ENCODE measurements around the gene P3H1.

Gene P3H1

GRCh38 chr1:42743317-42744147, 23.3 kb downstream of the P3H1 start:
- no peak for DNase-seq

DNA sequence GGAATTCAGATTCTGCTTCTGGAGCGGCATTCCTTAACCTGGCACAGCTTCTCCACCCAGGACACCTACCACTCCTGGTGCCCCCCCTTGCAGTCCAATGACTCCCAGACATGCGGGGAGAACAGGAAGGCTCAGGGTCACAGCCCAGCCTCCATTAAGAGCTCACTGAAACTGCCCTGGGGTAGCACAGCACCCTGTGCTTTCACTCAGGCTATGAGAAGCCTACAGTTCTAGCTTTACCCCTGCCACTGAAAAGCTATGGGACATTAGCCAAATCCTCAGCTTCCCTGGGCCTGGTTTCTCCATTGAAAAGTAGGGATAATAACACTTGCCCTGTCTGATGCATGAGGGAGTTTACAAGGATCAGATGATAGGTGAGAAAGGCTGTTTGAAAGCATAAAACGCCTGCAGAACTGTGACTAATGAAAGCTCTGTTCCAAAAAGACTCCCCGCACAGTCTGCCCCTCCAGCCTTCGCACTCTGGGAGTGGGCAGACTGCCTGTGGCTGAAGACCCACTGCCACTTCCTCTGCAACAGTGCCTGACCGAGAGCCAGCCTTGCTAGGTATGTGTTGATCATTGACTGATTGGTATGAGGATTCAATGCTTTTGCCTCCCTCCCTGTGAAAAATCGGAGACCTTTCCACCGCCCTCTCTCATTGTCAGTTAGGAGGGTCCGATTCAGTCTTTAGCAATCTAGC, 24.1 kb downstream of the P3H1 start:
- no peak for DNase-seq

DNA sequence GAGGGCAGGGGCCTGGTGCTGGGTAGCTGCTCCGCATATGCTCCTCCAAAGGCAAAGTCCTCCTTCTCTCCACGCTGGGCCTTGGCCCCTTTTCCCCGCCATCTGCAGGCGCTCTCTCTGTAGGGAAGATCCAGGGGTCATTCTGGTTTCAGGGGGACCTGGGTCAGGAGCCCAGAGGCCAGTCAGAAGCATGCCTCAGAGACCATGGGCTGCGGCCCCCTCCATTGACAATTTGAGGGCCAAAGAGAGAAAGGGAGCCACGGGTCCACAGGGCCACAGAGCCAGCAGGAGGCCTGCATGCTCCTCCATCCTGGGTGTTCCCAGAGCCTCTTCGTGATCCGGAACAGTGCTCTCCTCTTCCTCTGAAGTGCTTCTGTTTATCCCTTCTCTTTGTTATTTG, 24.7 kb downstream of the P3H1 start:
- DNase-seq: no peak

GRCh38 chr1:42741706-42742105, 25.1 kb downstream of the P3H1 start:
- DNase-seq: no peak

DNA sequence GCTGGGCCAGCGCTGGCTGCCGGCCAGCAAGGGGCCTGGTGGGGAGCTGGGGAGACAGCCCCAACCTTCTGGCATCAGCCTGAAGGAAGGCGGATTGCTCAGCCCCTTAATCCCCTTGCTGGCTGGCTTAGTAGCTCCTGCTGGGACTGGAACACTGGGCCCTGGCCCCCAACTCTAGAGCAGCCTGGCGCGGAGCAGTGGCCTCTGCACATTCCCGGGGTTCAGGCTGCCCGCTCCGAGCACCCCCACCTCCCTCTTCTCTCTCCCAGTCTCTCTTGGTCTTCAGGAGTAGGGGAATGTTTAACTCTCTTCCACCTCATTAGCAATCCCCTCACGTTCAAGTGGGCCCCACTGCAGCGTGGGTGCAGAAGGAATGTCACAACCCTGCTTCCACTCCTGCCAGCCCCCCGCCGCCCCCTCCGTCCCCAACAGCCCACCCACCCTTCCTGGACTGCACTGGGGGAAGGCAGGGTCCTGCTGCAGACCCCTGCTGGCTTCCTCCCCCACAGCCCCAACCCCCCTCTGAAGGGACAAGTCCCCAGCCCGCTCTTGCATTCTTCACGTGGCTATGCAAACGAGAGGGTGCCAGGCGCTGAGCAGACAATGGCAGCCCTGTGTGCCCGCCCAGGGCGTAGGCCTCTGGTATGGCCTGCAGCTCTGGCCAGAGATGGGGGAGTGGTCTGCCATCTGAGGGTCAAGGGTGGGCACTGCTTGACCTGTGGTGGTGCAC, 25.8 kb downstream of the P3H1 start:
- no peak for DNase-seq

DNA sequence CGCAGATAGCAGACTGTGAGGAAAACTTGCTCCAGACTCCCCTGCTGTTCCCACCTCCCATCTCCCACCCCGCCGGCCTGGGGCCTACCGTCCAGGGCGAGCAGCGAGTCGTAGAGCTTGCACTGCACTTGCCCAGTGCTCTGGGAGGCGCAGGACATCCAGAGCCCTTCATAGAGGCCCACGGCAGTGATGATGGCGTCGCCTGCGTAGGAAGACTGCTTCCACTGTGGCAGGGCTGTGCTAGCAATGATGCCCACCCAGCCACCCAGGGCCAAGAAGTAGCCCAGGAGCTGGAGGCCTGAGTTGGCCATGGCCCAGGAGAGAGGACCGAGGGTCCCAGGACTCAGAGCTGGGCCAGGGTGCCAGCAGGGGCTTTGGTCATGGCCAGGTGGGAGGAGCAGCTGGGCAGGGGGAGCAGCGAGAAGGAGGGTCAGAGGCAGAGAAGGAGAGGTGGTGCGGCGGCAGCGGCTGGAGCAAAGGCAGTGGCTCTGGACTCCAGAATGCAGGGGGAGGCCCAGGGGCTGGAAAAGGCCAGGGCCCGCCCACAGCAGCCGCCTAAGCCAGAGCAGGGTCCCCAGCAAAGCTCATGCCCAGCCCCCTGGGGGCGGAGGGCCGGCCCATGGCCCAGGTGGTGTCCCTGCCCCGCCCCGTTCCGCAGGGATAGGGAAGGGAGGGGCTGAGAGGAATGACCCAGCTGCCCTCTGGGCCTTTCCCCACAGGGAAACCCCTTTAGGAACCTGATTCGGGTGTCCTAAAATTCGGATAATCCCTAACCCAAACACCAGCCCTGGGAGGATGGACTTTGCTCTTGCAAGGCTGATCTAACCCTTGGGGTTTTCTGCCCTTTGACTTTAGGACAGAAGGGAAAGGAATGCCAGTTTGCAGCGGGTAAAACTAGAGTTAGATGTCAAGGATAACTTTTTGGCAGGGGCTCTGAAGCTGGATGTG, 26.8 kb downstream of the P3H1 start, which contains the start of gene CLDN19:
Gene CLDN19 (minus strand): TSS at position 484 of the 948 bp plus-strand sequence. CDS start 173 bp downstream, at position 311.
- no peak for DNase-seq

DNA sequence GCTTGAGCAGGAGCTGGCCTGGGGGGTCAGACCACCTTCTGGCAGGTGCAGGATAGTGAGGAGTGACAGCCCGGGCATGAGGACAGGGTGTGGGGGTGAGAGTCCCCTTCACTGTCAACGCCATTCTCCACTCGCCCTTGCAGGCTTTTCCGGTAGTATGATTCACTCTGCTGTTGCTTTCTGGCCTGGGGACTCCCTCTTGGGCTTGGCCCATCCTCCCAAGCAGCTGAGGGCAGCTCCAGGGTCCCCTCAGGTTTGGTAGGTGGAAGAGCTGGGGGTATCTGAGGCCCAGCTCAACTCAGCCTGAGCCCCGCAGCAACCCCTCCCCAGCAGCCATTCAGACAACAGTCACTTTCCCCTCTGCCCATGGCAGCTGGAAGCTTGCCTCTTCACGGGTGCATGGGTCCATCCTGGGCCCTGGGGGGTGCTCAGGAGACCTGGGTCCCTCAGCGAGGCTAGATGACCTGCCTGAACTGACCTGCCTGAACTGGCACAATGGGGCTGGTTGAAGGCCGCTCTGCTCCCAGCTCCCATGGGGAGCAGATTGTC, 28.1 kb downstream of the P3H1 start:
- no peak for DNase-seq

DNA sequence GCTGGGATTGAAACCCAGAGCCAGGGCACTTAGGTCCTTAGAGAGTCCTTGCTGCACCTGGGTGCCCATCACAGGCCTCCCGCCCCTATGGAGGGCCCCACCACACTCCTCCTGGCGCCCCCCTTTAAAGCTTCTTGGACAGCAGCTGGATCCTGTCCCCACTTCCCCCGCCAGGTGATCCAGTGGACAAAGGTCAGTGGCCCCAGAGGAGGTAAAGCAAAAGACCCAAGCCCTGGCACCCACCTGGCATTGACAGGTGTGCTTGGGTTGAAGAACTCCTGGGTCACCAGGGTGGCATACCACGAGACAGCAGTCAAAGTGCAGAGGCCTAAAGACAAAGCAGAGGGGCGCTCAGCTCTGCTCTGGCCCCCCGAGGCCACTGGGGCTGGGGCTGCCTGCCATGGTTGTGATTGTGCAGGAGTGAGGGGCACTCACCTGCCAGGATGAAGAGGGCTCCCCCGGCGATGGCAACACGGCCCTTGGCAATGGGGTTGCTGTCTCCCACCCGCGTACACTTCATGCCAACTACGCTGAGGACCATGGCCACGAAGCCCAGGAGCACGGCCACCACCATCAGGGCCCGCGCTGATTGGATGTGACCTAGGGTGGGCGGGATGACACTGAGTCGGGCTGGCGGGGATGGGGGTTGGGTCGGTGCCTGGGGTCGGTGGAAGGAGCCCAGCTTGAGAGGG, 28.7 kb downstream of the P3H1 start:
- no peak for DNase-seq

DNA sequence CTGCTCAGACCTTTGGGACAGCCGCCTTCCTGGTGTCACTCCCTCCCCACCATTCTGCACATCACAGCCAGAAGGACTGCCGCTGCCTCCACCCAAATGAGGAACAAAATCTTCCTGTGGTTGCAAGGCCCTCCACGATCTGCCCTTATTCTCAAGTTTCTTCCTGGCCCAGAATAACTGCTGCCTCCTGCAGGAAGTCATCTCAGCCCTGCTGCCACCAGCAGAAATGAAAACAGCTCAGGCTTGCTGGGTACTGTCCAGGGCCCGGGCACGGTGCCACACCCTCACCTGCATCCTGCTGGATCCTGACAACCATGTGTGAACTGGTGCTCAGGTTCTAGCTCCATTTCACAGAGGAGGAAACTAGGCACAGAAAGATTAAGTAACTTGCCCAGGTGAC, 29.6 kb downstream of the P3H1 start:
- DNase-seq: peak; percentile 55

DNA sequence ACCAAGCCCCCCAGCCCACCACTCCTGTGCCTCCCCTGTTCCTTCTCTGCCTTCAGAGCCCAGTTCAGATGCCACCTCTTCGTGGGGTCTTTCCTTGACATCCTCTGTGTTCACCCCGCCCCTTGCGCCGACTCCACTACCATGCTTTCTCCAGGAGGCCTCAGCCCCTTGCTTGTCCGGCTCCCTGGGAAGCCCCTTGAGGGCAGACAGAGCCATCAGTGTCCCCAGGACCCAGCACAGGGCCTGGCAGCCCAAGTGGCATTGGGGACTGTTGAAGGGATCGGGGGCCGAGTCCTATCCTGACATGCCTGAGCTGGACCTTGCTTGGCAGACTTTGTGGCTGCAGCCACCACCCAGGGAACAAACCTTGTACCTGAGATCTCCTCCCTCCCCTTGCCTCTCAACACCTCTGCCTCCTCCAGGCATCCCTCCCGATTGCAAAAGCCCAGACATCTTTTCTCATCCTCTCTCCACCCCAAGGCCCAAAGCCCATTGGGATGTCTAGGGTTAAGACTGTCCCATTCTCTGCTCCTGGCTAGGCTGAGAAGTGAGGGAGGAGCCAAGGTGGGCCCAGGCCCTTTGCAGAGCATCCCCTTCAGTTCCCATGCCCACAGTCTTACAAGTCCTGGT, 30.1 kb downstream of the P3H1 start:
- no peak for DNase-seq

- peak; percentile 51 for DNase-seq
These were observed 30.7 kb downstream of the P3H1 start for GRCh38 chr1:42736152-42736551.

DNA sequence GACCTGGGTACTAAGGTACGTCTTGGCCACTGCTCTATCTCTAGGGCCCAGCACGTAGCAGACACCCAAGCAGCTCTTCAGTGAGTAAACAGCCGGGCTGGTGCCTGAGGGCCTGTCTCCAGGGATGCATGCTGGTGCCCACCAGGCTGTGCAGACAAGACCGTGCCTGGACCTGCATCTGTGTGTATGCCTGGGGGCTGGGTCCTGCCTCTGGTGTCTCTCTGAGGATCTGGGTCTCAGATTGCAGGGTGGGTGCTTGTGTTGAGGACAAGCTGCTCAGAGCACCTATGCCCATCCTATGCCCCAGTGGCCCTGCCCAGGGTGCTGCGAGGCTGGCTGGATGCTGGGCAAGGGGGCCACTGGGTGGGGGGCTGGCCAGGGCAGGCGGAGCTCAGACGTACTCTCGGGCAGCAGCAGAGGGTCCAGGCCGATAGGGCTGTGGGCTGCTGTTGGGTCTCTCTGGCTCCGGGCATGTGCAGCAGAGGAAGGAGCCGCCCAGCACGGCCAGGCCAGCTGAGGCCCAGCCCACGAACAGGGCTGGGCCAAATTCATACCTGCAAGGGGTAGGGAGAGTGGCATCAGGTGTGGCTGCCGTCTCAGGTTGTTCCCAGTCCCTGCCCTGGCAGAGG, 31.2 kb downstream of the P3H1 start:
- DNase-seq: no peak

- DNase-seq: no peak
These were observed 31.8 kb downstream of the P3H1 start for GRCh38 chr1:42735056-42735455.

DNA sequence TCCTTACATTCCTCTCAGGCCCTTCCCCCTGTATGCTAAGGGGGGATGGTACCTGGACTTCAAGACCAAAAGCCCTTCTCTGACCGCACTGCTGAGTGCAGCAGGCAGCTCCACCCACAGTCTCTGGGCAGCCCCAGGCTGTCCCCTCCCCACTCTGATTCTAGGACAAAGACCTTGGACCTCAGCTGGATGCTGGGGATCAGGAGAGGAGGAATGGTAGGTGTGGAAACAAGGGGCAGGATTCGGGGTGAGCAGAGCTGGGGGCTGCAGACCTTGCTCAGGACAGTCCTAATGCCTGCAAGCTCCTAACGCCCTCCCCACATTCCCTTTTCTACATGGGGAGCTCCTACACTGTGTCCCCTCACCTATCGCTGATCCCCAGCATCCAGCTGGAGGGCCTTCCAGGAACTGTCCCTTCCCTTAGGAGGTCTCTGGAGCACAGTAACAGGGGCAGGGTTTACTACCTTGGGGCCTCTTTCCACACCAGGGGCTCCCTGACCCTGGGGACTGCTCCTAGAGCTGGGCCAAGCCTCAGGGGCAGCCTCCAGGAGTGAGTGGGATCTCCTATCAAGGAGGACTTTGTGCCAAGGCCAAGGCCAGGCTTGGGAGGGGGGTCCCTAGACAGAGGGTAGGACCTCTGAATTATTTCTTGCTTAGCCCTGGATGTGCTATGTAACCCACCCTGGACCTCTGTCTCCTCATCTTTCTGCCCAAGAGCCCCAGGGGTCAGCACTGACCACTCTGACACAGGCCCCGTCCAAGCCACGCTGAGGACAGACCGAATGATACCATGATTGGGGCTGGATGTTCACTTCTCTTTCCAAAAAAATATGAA, 32.4 kb downstream of the P3H1 start:
- no peak for DNase-seq

GRCh38 chr1:42733415-42734200, 33.2 kb downstream of the P3H1 start:
- no peak for DNase-seq

DNA sequence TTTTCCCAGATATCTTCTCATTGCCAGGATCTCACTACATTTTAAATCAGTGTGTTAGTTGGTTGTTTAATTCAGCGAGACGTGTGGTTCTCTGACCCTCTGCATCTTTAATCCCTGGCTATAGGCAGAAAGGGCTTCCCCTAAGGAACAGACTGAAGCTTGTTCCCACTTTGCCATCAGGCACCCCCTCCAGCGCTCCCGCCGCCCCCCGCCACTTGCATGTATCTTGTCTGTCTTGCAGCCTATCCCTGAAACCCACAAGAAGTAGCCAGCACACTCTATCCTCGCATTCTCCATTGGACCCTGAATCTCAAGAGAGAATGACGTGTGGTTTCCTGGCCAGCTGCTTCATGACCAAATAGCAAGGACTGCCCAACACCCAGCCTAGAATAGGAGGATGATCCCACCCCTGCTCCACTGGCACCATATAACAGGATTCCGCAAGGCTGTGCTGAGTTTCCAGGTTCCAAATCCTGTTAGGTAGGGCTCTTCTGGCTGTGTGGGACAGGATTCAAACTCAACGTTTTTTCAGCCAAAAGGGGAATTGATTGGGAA, 34.6 kb downstream of the P3H1 start:
- no peak for DNase-seq

DNA sequence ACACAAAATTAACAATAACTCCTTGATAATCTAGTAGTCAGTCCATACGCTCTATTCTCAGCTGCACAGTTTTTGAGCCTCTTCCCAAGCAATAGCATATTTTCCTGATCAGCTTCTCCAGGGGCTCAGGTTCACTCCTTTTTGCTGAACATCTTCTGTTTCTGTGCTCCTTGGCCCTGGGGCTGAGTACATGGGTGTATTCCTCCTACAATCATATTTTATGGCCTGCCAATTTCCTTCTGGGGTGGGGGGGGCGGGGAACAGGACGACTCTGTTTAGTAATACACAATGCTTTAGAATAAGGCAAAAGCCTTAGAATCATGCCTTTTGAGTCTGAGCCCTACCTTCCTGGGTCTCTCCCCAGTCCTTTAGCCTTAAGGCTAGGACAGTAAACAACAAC, 35.2 kb downstream of the P3H1 start:
- DNase-seq: no peak

DNA sequence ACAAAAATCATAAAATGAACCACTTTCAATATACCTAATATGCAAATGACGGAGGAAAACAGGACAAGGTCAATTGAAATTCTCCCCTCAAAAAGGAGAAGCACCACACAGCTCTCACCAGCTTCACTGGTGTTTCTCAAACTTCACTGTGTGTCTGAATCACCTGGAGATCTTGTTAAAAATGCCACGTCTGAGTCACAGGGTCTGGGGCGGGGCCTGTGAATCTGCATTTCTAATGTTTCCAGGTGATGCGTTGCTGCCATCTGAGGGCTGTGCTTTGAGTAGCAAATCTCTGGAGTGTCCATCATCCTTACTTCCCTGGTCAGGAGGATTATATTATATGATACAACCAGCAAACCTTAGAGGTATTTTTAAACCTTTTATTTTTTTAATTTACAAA, 35.8 kb downstream of the P3H1 start:
- DNase-seq: no peak

Data from inflammatory macrophage treated with lipopolysaccharide for 4 hours (primary cell).